Neural progenitor cell (in vitro differentiated cells): ENCODE results near the gene ETFRF1. TPM values are rescaled to one million over a fixed set of nuclear protein-coding genes. Genes with fewer than 3 reads are reported as not detected.

Experiments
- DNase-seq: peaks from one replicate; pipeline ENCODE4 v3.0.0-alpha.2; 2016; ENCODE audit warnings: low spot score
- H2AFZ ChIP-seq: fragments of 200-600 bp; sonication (generic); replicated peaks from 2 replicates; pipeline ENCODE4 v1.6.1; 2016; ENCODE audit warnings: antibody characterized with exemption
- H3F3A ChIP-seq: fragments of 200-600 bp; sonication (generic); 2 replicates; pipeline ENCODE4 v1.6.1; 2016; ENCODE audit warnings: antibody characterized with exemption, low read depth
- H3K27ac ChIP-seq: fragments of 200-600 bp; sonication (generic); 2 replicates; pipeline ENCODE4 v1.5.1; 2016; ENCODE audit warnings: mild to moderate bottlenecking
- H3K27me3 ChIP-seq: fragments of 200-600 bp; sonication (generic); 2 replicates; pipeline ENCODE4 v1.6.1; 2016; ENCODE audit warnings: mild to moderate bottlenecking, moderate library complexity
- H3K36me3 ChIP-seq: fragments of 200-600 bp; sonication (generic); 2 replicates; pipeline ENCODE4 v1.5.1; 2016
- H3K4me1 ChIP-seq: fragments of 200-600 bp; sonication (generic); 2 replicates; pipeline ENCODE4 v1.6.1; 2016; ENCODE audit warnings: mixed run types
- H3K4me2 ChIP-seq: fragments of 200-600 bp; sonication (generic); 2 replicates; pipeline ENCODE4 v1.6.1; 2016
- H3K4me3 ChIP-seq: fragments of 200-600 bp; sonication (generic); 2 replicates; pipeline ENCODE4 v1.5.1; 2016
- H3K79me2 ChIP-seq: fragments of 200-600 bp; sonication (generic); 2 replicates; pipeline ENCODE4 v1.6.1; 2016; ENCODE audit warnings: low read depth
- H3K9ac ChIP-seq: fragments of 200-600 bp; sonication (generic); 2 replicates; pipeline ENCODE4 v1.6.1; 2016
- H3K9me3 ChIP-seq: fragments of 200-600 bp; sonication (generic); 2 replicates; pipeline ENCODE4 v1.5.1; 2016; ENCODE audit warnings: low read depth
- H4K20me1 ChIP-seq: fragments of 200-600 bp; sonication (generic); 2 replicates; pipeline ENCODE4 v1.6.1; 2016; ENCODE audit warnings: low read depth
- H3K27ac Mint-ChIP-seq: 3 replicates; pipeline ENCODE4 v1.8.0; 2021; ENCODE audit warnings: mixed read lengths
- H3K27me3 Mint-ChIP-seq: 2 replicates; pipeline ENCODE4 v1.8.0; 2022; ENCODE audit warnings: low read depth, mild to moderate bottlenecking, inconsistent platforms, moderate library complexity, mixed read lengths; ENCODE audit not compliant: insufficient read depth
- H3K36me3 Mint-ChIP-seq: 3 replicates; pipeline ENCODE4 v1.8.0; 2021; ENCODE audit warnings: mixed read lengths
- H3K4me1 Mint-ChIP-seq: 3 replicates; pipeline ENCODE4 v1.8.0; 2021; ENCODE audit warnings: mixed read lengths
- H3K4me3 Mint-ChIP-seq: 3 replicates; pipeline ENCODE4 v1.8.0; 2021; ENCODE audit warnings: mild to moderate bottlenecking, moderate library complexity, mixed read lengths
- H3K9me3 Mint-ChIP-seq: 3 replicates; pipeline ENCODE4 v1.8.0; 2020; ENCODE audit warnings: mixed read lengths
- CTCF ChIP-seq: fragments of 200-600 bp; sonication (generic); IDR thresholded peaks from 2 replicates; pipeline ENCODE4 v1.5.1; 2017; ENCODE audit warnings: antibody characterized with exemption, mild to moderate bottlenecking
- EZH2 ChIP-seq: fragments of 200-600 bp; sonication (generic); IDR thresholded peaks from 2 replicates; pipeline ENCODE4 v1.6.1; 2017; ENCODE audit warnings: antibody characterized with exemption, mild to moderate bottlenecking, moderate library complexity
- EZH2phosphoT487 ChIP-seq: fragments of 200-600 bp; sonication (generic); IDR thresholded peaks from 2 replicates; pipeline ENCODE4 v1.6.1; 2017; ENCODE audit warnings: antibody characterized with exemption
- total RNA-seq: library from RNA; depleted of rRNA; stranded (reverse); fragments of >200 nt; gene quantifications from 2 replicates; pipeline ENCODE4 v1.2.3, GENCODE V29; 2015; ENCODE audit warnings: low replicate concordance

Gene ETFRF1
- total RNA-seq = 24.8 and 57.7 TPM in 2 replicates

GRCh38 chr12:25195056-25195971, at the start of gene ETFRF1, which contains the start of gene DNAI7:
TSS of gene ETFRF1 (plus strand) at chr12:25195237. CDS start at chr12:25203957, 8,720 bp downstream.
TSS of gene DNAI7 (minus strand) at chr12:25195160. CDS start at chr12:25195078, 82 bp downstream.
- peak within 1 kb of the TSS; percentile 82 for H3K4me2 ChIP-seq
- peak within 1 kb of the TSS; percentile 71 for H3K4me3 ChIP-seq
- no peaks in the 10 kb centered on the region for H3K9me3 Mint-ChIP-seq
- H3K4me1 Mint-ChIP-seq = peaks cover 19% of the 10 kb centered on the region
- peaks cover 10% of the 10 kb centered on the region for H3K27me3 Mint-ChIP-seq
- no peaks in the 10 kb centered on the region for H4K20me1 ChIP-seq
- H3K4me3 Mint-ChIP-seq = peak within 1 kb of the TSS; percentile 96
- peak within 1 kb of the TSS; percentile 92 for H2AFZ ChIP-seq
- H3K9ac ChIP-seq = peak within 1 kb of the TSS; percentile 62
- no peaks in the 10 kb centered on the region for H3K9me3 ChIP-seq
- H3K36me3 ChIP-seq = no peaks in the 10 kb centered on the region
- H3K27ac ChIP-seq = peak within 1 kb of the TSS; percentile 63
- H3K27ac Mint-ChIP-seq = peak within 1 kb of the TSS; percentile 94
- peak; percentile 100 for DNase-seq
- TF ChIP-seq EZH2 = no peak
- no peak for TF ChIP-seq CTCF
- no peak for TF ChIP-seq EZH2phosphoT487
- no peaks in the 10 kb centered on the region for H3K36me3 Mint-ChIP-seq
- H3K27me3 ChIP-seq = no peaks in the 10 kb centered on the region
- H3K4me1 ChIP-seq = peaks cover 10% of the 10 kb centered on the region
- peaks cover 15% of the 10 kb centered on the region for H3K79me2 ChIP-seq
- H3F3A ChIP-seq = peaks cover 10% of the 10 kb centered on the region

GRCh38 chr12:25146686-25147085, 48.4 kb upstream of the ETFRF1 start:
- H3K4me3 Mint-ChIP-seq = no peak overlapping the region
- no peaks in the 10 kb centered on the region for H3K9me3 Mint-ChIP-seq
- no peak overlapping the region for H3K27ac Mint-ChIP-seq
- no peaks in the 10 kb centered on the region for H3K4me1 Mint-ChIP-seq
- Histone ChIP-seq H3F3A (no peaks in the 10 kb centered on the region), H3K27me3 (no peaks in the 10 kb centered on the region), H3K27ac (no peak overlapping the region), H3K4me3 (no peak overlapping the region), H3K36me3 (no peaks in the 10 kb centered on the region), H3K4me2 (no peak overlapping the region), H3K79me2 (no peaks in the 10 kb centered on the region), H3K4me1 (no peaks in the 10 kb centered on the region), H2AFZ (no peak overlapping the region), H3K9me3 (no peaks in the 10 kb centered on the region), H3K9ac (no peak overlapping the region), H4K20me1 (no peaks in the 10 kb centered on the region)
- H3K27me3 Mint-ChIP-seq = no peaks in the 10 kb centered on the region
- H3K36me3 Mint-ChIP-seq = no peaks in the 10 kb centered on the region
- TF ChIP-seq EZH2phosphoT487 (no peak), EZH2 (no peak), CTCF (no peak)
- DNase-seq = no peak

GRCh38 chr12:25151476-25151875, 43.6 kb upstream of the ETFRF1 start:
- TF ChIP-seq EZH2phosphoT487 (no peak), EZH2 (no peak), CTCF (no peak)
- Mint-ChIP-seq H3K27ac (no peak overlapping the region), H3K36me3 (no peaks in the 10 kb centered on the region), H3K27me3 (peaks cover 4% of the 10 kb centered on the region), H3K4me3 (no peak overlapping the region), H3K9me3 (no peaks in the 10 kb centered on the region), H3K4me1 (no peaks in the 10 kb centered on the region)
- DNase-seq = peak; percentile 4
- Histone ChIP-seq H3K9me3 (no peaks in the 10 kb centered on the region), H2AFZ (peak overlapping the region; percentile 15), H3F3A (no peaks in the 10 kb centered on the region), H4K20me1 (no peaks in the 10 kb centered on the region), H3K27me3 (no peaks in the 10 kb centered on the region), H3K27ac (no peak overlapping the region), H3K79me2 (no peaks in the 10 kb centered on the region), H3K4me1 (no peaks in the 10 kb centered on the region), H3K4me2 (no peak overlapping the region), H3K36me3 (no peaks in the 10 kb centered on the region), H3K9ac (no peak overlapping the region), H3K4me3 (no peak overlapping the region)
